GM18520 (cell line): ENCODE measurements around the gene MYLK4.

Experiments
- ATAC-seq: cut with Tn5 transposase; IDR thresholded peaks from one replicate; pipeline ENCODE4 v1.9.1; 2021; ENCODE audit not compliant: unreplicated experiment

Gene MYLK4

DNA sequence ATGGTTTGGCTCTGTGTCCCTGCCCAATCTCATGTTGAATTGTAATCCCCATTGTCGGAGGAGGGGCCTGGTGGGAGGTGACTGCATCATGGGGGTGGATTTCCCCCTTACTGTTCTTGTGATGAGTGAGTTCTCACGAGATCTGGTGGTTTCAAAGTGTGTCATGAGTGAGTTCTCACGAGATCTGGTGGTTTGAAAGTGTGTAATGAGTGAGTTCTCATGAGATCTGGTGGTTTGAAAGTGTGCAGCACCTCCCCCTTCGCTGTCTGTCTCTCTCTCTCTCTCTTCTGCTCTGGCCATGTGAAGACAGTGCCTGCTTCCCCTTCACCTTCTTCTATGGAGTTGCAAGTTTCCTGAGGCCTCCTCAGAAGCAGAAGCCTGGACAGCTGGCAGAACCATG, 87.6 kb downstream of the MYLK4 start:
- no peak for ATAC-seq

DNA sequence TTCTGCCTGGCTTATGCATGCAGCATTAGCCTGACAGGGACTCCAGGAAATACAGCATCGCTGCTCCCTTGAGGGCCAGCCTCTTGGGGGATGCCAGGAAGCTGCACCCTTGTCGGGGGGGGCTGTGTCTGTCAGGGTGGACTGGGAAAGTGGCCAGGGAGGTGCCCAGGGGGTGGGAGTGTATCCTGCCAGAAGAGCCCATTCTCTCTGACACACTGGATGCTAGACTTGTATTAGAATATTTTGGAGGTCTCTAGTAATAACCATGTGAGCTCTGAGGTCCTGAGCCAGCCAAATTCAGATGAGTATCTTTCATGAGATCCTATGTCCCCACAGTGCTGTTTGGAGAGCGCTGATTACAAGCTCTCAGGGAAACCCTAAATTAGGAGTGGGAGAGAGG, 89.1 kb downstream of the MYLK4 start:
- ATAC-seq: no peak

DNA sequence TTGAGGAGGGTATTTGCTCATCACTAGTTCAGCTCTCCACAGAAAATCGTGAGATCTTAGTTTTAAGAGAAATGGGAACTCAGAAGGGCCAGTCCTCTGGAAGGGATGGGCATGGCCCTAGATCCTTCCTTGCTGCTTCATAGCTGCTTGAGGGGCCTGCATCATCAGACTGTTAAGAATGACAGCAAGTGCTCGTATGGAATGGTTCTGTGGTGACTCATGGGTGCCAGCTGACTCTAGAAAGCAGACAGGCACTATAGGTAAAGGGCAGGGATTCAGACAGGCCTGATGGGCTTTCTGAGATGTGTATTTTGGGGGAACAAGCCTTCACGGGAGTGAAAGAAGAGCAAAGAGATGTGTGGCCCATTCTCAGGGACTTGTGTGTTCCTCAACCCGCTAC, 90.8 kb downstream of the MYLK4 start:
- no peak for ATAC-seq

DNA sequence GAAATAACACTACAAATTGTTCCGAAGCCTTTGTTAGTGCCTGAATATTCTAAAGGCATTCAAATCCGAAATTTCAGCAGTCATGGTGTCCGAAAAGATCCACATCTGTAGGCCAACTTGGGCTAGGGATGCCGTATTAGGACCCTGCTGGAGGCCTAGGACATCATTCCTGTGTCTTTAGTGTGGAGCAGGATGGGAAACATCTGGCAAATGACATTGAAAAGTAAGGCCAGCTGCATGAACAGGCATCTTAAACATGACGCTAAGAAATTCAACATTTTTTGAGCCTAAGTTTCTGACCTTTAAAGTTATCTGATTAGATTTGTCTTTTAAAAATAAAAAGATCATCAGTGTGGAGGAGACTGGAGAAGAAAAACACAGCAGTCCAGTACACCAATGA, 91.3 kb downstream of the MYLK4 start:
- ATAC-seq: no peak

DNA sequence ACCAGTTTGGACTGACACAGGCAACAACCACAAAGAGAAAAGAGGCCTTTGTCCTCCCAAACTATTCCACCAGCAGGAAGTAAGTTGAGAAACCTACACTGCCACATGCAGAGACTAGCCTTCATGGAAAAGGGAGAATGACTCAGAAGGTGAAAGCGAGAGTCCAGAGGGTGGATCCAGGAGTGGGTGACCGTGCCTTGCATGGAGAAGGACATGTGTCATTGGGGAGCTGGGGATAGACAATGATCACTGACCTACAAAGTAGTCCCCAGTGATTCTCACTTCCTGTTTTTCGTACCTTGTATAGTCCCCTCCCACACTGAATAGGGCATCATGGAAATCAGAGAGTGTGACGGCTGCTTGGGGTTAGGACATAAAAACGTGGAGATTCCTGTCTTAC, 91.9 kb downstream of the MYLK4 start:
- ATAC-seq: peak; percentile 65

DNA sequence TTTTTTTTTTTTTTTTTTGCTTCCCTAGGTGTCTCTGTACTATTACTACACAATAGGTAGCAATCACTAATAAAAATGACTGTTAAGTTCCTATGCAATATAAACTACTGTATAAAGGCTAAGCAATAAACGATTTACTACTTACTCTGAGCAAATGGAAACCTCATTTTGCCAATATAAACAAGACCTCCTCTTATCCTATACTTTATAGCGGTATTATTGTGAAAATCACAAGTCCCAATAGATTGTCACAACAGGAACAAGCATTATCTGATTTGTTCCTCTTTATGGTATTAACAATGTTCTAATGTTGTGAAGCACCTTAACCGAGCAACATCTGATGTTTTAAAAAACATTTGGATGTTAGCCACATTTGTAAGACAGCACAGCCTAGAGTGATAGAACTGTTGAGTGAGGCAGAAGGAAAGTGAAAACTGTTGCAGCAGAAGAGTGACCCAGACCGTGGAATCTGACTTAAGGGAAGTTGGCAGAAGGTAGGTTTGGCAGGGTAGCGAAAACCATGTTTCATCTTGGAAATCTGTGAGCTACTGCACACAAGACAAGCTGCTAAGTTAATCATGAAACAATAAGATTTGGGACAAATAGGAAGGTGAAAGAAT, 94.2 kb downstream of the MYLK4 start:
- ATAC-seq: no peak

DNA sequence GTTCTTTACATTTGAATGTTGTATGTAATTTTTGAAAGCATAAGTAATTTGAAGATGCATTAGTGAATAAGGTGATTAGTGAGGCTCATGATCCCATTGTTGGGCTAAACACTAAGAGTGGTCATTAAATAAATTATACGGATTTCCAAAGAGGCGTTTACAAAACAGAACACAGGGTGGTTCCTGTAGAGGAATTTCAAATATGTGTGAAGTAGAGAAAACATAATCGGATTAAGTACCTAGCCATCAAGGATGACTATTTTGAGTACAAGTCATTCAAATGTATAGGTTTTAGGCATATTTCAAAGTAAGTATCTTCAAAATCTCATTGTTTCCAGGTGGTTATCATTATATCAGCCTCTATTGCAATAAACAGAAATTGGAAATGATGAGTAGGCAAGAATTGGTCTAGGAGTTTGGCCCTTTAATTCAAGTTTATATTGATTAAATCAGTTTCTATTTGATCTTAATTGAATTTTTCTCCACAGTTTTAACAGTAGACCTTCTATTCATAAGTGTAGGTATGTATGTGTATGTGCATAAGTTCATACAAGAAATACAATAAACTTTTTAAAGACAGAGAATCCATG, 94.8 kb downstream of the MYLK4 start:
- ATAC-seq: no peak

DNA sequence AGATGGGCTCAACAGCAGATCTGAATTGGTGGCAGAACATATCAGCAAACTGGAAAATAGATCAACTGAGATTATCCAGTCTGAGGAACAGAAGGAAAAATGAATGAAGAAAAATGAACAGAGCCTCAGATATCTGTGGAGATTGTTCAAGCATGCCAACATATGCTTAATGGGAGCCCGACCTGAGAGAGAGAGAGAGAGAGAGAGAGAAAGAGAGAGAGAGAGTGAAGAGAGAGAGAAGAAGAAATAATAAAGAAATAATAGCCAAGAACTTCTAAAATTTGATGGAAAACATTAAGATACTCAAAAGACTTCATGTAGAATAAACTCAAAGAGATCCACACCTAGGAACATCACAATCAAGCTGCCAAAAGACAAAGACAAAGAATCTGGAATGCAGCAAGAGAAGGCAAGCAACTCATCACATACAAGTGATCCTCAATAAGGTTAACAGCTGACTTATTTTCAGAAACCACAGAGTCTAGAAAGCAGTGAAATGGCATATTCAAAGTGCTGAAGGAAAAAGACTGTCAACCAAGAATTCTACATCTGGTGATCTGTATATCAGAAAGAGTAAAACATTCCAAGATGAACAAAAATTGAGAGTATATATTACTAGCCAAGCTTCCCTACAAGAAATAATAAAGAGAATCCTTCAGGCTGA, 97.2 kb downstream of the MYLK4 start:
- no peak for ATAC-seq

DNA sequence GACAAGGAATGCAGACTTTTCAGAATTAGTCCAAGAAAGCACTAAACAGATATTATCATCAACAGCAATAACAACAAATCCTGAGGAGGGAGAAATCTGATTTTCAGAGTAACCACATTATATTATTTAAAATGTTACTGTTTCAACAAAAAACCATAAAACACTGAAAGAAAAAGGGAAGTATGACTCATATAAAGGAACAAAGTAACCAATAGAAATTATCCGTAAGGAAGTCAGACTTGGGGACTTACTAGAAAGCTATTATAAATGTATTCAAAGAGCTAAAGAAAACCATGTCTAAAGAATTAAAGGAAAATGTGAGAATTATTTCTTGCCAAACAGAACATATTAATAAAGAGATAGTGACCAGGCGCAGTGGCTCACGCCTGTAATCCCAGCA, 98.1 kb downstream of the MYLK4 start:
- ATAC-seq: no peak

DNA sequence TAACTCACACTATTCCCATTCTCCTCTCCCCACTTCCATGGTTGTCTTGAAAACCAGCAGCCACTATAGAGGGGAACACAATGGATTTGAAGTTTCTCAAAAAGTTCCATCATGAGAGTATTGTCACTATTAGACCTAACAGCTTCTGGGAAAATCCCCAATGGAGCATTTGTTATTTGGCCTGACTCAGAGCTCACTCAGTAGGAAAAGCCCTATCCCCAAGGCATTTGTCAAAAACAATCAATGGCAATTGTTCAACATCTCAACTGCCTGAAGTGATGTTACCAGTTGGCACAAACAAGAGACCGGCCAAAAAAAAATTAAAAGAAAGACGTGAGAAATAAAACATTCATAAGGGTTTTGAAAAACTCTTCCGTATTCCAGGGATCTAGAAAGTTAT, 98.8 kb downstream of the MYLK4 start:
- ATAC-seq: no peak

DNA sequence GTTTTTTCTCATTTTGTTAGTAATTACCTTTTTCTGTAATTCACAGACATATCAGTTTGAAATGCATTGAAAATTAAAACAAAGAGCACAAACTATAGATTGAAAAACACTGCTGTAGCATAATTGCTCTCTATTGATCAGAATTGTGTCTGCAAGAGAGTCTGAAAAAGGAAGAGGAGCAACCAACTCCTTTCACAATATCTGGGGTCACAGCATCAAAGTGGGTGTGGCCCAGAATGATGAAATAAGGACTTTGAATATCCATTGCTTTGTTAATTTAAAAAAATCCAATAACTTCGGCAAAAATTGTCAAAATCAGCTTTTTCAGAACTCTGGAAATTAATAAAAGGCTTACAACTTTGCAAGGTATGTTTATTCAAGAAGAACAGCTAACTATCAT, 99.2 kb downstream of the MYLK4 start:
- no peak for ATAC-seq

DNA sequence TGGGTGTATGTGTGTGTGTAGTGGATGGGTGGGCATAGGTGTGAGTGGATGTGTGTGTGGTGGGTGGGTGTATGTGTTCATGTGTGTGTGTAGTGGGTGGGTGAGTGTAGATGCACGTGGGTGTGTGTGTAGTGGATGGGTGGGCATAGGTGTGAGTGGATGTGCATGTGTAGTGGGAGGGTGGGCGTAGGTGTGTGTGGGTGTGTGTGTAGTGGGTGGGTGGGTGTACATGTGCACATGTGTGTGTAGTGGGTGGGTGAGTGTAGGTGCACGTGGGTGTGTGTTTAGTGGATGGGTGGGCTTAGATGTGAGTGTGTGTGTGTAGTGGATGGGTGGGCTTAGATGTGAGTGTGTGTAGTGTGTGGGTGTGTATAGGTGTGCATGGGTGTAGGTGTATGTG, 104.4 kb downstream of the MYLK4 start:
- no peak for ATAC-seq

DNA sequence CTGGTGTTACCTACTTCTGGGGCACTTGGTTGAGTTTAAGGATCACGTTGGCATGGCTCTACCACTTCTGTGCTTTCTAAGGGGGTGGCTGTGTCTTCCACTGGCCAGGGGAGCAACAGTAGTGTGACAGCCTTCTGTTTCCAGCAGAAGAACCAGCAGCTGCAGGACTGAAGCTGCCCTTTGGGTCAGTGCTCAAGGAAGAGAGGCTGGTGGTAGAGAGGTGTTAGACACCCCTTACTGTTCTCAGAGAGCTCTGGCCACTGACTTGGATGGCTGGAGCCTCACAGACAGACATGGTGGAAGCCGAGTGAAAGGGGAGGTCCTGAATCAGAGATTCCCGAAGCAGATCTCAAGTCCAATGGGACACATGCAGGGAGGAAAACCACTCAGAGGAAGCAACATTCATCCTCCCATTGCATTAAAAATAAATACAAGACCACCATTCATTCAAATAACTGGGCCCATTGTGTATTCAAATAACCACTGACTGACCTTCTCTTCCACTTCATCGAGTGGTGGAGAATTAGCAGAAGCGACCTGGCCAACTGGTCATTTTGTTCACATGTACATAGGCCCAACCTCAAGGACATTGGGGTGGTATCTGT, 106.7 kb downstream of the MYLK4 start:
- no peak for ATAC-seq

DNA sequence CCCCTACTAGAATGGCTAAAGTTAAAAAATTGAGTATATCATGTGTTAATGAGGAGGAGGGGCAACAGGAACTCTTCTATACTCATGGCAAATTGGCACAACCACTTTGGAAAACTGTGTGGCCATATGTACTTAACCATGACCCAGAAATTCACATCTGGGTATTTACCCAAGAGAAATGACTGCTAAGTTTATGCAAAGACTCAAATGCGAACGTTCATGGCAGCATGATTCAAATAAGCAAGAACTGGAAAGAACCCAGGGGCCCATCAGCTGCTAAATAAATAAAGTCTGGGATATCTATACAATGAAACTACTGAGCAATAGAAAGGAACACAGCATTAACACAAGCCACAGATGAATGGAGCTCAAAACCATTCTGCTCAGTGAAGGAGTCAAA, 107.6 kb downstream of the MYLK4 start:
- ATAC-seq: no peak

DNA sequence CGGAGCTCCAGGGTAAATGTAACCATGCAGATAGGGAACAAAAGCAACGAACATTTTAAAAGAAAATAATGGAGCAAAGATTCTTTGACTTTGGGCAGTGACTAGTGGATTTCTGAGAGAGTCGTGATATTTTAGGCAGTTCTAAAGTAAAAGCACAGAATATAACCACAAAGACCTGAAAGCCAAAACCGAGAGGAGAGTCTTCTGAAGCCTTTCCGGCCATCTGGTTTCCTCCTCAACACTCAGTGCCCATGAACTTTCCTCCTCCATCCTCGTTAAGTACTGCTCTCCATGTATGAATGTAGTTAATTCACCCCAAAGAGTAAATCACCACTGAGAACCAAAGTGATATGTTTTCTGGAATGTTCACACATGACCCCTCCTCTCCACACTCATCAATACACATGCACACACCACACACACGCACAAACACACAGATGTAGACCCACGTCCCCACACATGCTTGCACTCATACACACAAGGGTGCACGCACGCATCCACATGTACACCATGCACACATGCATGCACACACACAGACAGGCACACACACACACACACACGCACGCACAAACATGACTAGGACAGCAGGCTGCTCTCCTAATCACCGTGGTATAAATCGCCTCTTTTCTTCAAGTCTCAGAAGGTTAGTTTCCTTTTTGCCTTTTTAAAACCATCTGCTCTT, 109.5 kb downstream of the MYLK4 start:
- no peak for ATAC-seq

DNA sequence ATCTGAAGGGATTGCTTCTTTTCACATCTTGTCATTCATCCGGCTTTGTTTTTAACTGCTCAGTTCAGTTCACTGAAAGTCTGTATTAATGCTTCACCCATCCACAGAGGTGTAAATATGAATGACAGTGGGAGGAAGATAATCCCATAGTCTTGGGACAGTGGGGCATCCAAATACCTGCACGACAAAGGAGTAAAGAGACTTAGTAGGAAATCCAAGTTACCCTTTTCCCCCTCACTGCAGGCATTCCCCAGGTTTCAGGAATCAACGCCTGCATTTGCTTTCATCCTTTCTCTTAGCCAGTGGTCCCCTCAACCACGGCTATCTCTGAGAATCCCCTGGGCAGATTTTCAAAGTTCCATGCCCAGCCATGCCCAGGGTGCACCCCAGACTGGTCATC, 110.2 kb downstream of the MYLK4 start:
- ATAC-seq: no peak

DNA sequence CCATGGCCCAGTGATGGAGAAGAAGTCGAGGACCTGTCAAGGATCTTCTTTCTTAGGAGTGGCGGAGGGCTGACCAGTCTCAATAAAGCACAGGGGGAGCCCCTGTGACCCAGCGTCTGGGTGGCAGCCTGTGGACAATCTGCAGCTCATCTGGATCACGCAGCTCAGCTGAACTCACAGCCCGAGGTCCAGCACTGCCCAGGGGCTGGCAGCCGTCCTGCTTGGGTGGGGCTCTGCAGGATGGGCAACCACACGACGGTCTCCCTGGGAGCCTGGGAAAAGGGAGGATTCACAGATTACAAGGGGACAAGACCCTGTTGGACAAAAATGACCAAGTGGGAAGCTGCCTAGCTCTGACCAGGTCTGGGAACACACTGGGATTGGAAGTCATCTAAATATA, 110.8 kb downstream of the MYLK4 start:
- ATAC-seq: no peak

DNA sequence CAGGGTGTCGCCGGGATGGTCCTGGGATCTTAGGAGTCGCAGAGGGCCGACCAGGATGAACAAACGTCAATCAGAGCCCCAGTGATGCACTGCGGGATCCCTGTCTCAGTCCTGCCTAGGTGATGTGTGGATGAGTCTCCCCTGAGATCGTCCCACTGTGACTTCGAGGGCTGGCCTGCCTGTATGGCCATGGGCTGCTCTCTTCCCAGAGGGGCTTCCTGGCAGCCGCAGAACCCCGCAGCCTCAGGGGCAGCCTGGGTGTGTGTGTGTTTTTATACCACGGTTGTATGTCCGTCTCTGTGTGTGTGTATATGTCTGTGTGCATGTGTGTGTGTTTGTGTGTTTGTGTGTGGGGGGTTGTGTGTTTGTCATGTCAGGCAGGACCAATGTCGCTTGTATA, 111.6 kb downstream of the MYLK4 start:
- no peak for ATAC-seq

DNA sequence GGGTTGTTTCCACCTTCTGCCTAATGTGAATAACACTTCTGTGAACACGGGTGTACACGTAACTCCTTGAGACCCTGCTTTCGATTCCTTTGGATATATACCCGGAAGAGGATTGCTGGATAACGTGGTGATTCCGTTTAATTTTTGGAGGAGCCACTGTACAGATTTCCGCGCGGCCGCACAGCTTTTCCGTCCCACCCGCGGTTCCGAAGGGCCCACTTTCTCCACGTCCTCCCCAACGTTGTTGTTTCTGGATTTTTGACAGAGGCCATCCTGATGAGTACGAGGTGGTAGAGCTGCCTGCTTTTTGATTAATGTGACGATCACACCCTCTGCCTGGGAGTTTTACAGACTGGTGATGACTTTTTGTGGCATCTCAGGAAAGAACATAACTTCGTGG, 114.0 kb downstream of the MYLK4 start:
- no peak for ATAC-seq

DNA sequence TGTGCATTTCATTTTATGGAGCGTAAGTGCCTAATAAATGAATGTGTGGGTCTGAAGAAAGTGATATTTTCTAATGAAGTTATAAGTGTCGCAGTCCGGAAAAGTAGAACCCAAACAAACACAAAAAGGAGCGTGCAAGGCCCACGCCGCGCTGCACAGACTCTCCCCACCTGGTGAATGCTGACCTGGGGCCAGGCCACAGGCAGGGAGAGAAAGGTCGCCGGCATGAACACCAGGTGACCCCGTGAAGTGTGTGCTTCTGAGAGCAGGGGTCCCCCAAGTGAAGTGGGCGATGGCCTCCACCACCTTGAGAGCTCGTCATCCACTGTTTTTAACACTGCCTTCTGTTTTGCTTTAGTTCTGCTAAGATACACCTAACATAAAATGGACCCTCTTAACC, 114.8 kb downstream of the MYLK4 start:
- no peak for ATAC-seq

DNA sequence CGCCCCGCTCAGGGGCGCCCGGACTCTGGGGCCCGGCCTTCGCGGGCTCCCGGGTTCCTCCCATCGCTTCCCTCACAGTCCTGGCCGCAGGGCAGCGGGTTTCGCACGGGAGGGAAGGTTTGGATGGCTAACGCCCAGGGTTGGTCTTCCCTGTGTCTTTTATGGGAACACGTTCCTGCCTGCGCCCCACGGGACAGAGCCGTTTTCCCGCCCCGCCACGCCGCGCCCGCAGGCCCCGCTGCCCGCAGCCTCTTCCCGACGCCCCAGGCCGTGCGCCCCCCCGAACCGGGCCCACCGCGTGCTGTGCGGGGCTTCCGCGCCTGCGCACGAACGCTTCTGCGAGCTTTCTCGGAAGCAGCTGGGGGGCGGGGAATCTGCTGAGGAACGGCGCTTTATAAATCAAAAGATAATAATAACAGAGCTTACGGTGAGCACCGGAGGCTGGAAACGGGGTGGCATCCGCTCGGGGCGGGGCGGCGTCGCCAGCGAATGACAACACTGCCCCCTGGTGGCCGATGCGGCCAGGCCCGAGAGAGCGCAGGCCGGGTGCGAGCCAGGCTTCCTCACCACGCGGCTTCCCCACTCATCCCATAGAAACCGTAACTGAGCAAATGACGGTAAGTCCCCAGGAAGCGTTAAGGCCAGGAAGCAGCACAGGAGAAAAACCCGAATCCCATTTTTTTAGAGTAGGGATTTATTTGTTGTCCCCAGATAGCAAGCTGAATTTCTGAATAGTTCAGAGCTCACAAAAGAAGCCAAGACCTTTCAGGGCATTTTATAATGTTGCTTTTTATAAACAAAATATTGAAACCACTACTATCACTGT, 116.4 kb downstream of the MYLK4 start:
- no peak for ATAC-seq
